Liver (tissue), 9 donors: Measurements from ENCODE around the gene NXPH2. TPM values are rescaled to one million over a fixed set of nuclear protein-coding genes. Genes with fewer than 3 reads are reported as not detected.

Source experiments
- DNase-seq: peaks from one replicate; pipeline ENCODE4 v3.0.0-alpha.2; 2017; ENCODE audit warnings: low spot score
- H3K27ac ChIP-seq, 2 donors: one replicate each; pipeline ENCODE4 v1.7.0; 2013; ENCODE audit warnings: inconsistent platforms in 2 of 2, low read length in 2 of 2, control low read depth in 1 of 2, low read depth in 1 of 2, mild to moderate bottlenecking in 1 of 2
- H3K27me3 ChIP-seq, 4 donors: one replicate each; pipeline versions ENCODE4 v1.6.1 to v1.7.0; 2013; ENCODE audit warnings: low read length in 3 of 4, inconsistent platforms in 1 of 4, mild to moderate bottlenecking in 1 of 4, moderate library complexity in 1 of 4; ENCODE audit not compliant: control insufficient read depth in 4 of 4, insufficient read depth in 4 of 4
- H3K36me3 ChIP-seq, 4 donors: one replicate each; pipeline versions ENCODE4 v1.6.1 to v1.7.0; 2013; ENCODE audit warnings: low read length in 3 of 4, mild to moderate bottlenecking in 3 of 4, low read depth in 1 of 4, moderate library complexity in 1 of 4; ENCODE audit not compliant: control insufficient read depth in 4 of 4, insufficient read depth in 3 of 4
- H3K4me1 ChIP-seq, 4 donors: one replicate each; pipeline versions ENCODE4 v1.6.1 to v1.7.0; 2013; ENCODE audit warnings: low read length in 3 of 4, mild to moderate bottlenecking in 3 of 4, moderate library complexity in 1 of 4; ENCODE audit not compliant: control insufficient read depth in 4 of 4, insufficient read depth in 4 of 4
- H3K4me3 ChIP-seq, 3 donors: one replicate each; pipeline versions ENCODE4 v1.6.1 to v1.7.0; 2013; ENCODE audit warnings: low read length in 3 of 3, control low read depth in 1 of 3, low read depth in 1 of 3, mild to moderate bottlenecking in 1 of 3
- H3K9ac ChIP-seq, 2 donors: one replicate each; pipeline ENCODE4 v1.7.0; 2013; ENCODE audit warnings: low read length in 2 of 2, mild to moderate bottlenecking in 2 of 2, moderate library complexity in 2 of 2, control low read depth in 1 of 2, low read depth in 1 of 2
- H3K9me3 ChIP-seq, 4 donors: one replicate each; pipeline versions ENCODE4 v1.6.1 to v1.7.0; 2013; ENCODE audit warnings: low read length in 3 of 4; ENCODE audit not compliant: control insufficient read depth in 4 of 4
- CTCF ChIP-seq: fragments of 150-350 bp; IDR thresholded peaks from 2 replicates; pipeline ENCODE4 v1.5.1; 2017; ENCODE audit warnings: improper control_type of control experiment, low read depth, low read length; ENCODE audit not compliant: missing input control
- EGR1 ChIP-seq, 2 donors: IDR thresholded peaks; 2 replicates each; pipeline ENCODE4 v1.6.1; 2016 to 2018; ENCODE audit warnings: antibody characterized with exemption in 2 of 2, low read depth in 2 of 2
- FOXA1 ChIP-seq: IDR thresholded peaks from 2 replicates; pipeline ENCODE4 v1.6.1; 2016; ENCODE audit warnings: antibody characterized with exemption
- FOXA2 ChIP-seq: IDR thresholded peaks from 2 replicates; pipeline ENCODE4 v1.6.1; 2016; ENCODE audit warnings: antibody characterized with exemption
- GABPA ChIP-seq, 2 donors: IDR thresholded peaks in 1 of 2; conservative IDR thresholded peaks in 1 of 2; 2 replicates each; pipeline ENCODE4 v1.6.1; 2016; ENCODE audit warnings: antibody characterized with exemption in 2 of 2, mild to moderate bottlenecking in 1 of 2, moderate library complexity in 1 of 2
- HNF4A ChIP-seq, 2 donors: conservative IDR thresholded peaks; 2 replicates each; pipeline ENCODE4 v1.6.1; 2016; ENCODE audit warnings: antibody characterized with exemption in 2 of 2, mild to moderate bottlenecking in 2 of 2
- HNF4G ChIP-seq: IDR thresholded peaks from 2 replicates; pipeline ENCODE4 v1.6.1; 2016; ENCODE audit warnings: antibody characterized with exemption
- JUND ChIP-seq, 2 donors: IDR thresholded peaks; 2 replicates each; pipeline ENCODE4 v1.6.1; 2016; ENCODE audit warnings: antibody characterized with exemption in 2 of 2
- MAX ChIP-seq: IDR thresholded peaks from 2 replicates; pipeline ENCODE4 v1.6.1; 2016; ENCODE audit warnings: antibody characterized with exemption
- NR2F2 ChIP-seq: IDR thresholded peaks from 2 replicates; pipeline ENCODE4 v1.6.1; 2016; ENCODE audit warnings: antibody characterized with exemption
- RXRA ChIP-seq, 2 donors: IDR thresholded peaks; 2 replicates each; pipeline ENCODE4 v1.6.1; 2017 to 2018; ENCODE audit warnings: antibody characterized with exemption in 2 of 2, mild to moderate bottlenecking in 1 of 2
- SP1 ChIP-seq: IDR thresholded peaks from 2 replicates; pipeline ENCODE4 v1.6.1; 2018; ENCODE audit warnings: antibody characterized with exemption, mild to moderate bottlenecking
- TAF1 ChIP-seq: conservative IDR thresholded peaks from 2 replicates; pipeline ENCODE4 v1.6.1; 2016; ENCODE audit warnings: antibody characterized with exemption, mild to moderate bottlenecking
- YY1 ChIP-seq: IDR thresholded peaks from 2 replicates; pipeline ENCODE4 v1.6.1; 2016; ENCODE audit warnings: antibody characterized with exemption, mild to moderate bottlenecking
- ZBTB33 ChIP-seq: IDR thresholded peaks from 2 replicates; pipeline ENCODE4 v1.6.1; 2016; ENCODE audit warnings: antibody characterized with exemption
- WGBS: extraction: QIAGEN DNeasy Blood & Tissue Kit; methylation state at CpG from one replicate; pipeline ENCODE4 v1.1.7; 2013; 5-methylcytosine and 5-hydroxymethylcytosine counted together
- polyA plus RNA-seq, 2 donors: library from polyadenylated mRNA; stranded (reverse) in 1 of 2; unstranded in 1 of 2; fragments of 200-250 nt in 1 of 2; fragments of >200 nt in 1 of 2; fragmentation: Nextera tagmentation in 1 of 2; extraction: Ambion mirVana in 1 of 2; gene quantifications; one replicate each; pipeline versions ENCODE4 v1.2.1 to v1.2.3, GENCODE V29; 2013 to 2015
- total RNA-seq, 2 donors: library from RNA; depleted of rRNA; stranded (reverse); fragments of >200 nt; gene quantifications; one replicate each; pipeline ENCODE4 v1.2.3, GENCODE V29; 2014
- donor health status: healthy.
- donor health status: healthy.
- donor health status: healthy.
- donor health status: healthy.
- donor health status: healthy.

NXPH2 gene
- total and polyA plus RNA-seq, 4 donors: 0.15 to 0.19 TPM; not detected in 2

GRCh38 chr2:138771534-138771933 is 8.7 kb downstream of the NXPH2 start:
- 51% methylated on average over 4 of the region's 4 CpGs for WGBS
- Histone ChIP-seq H3K4me3 (no peak overlapping the region), H3K27ac (no peak overlapping the region), H3K36me3 (no peaks in the 10 kb centered on the region), H3K9ac (no peak overlapping the region), H3K27me3 (peaks cover 0 to 3% (median 0%) of the 10 kb centered on the region in 4 donors), H3K4me1 (no peaks in the 10 kb centered on the region), H3K9me3 (no peaks in the 10 kb centered on the region)
- no peak for TF ChIP-seq MAX
- TF ChIP-seq ZBTB33: no peak
- no peak for TF ChIP-seq RXRA (IDR thresholded peaks at IDR 0.05)
- TF ChIP-seq EGR1 (IDR thresholded peaks at IDR 0.05; ENCODE audit: low read depth in 2 of 2): no peak
- no peak for TF ChIP-seq YY1
- no peak for TF ChIP-seq FOXA2
- TF ChIP-seq HNF4A (conservative IDR thresholded peaks at IDR 0.05): no peak
- no peak for TF ChIP-seq JUND (IDR thresholded peaks at IDR 0.05)
- no peak for TF ChIP-seq GABPA (IDR thresholded peaks at IDR 0.05 in 1 of 2, conservative IDR thresholded peaks at IDR 0.05 in 1 of 2)
- no peak for TF ChIP-seq SP1
- DNase-seq: no peak

- no peak overlapping the region for H3K9ac ChIP-seq
- H3K9me3 ChIP-seq: no peaks in the 10 kb centered on the region
- DNase-seq: no peak
- TF ChIP-seq HNF4A (conservative IDR thresholded peaks at IDR 0.05) (no peak), SP1 (no peak), TAF1 (no peak), EGR1 (IDR thresholded peaks at IDR 0.05; ENCODE audit: low read depth in 2 of 2) (no peak), FOXA2 (no peak), HNF4G (no peak), JUND (IDR thresholded peaks at IDR 0.05) (no peak), ZBTB33 (no peak), YY1 (no peak), CTCF (no peak), NR2F2 (no peak), FOXA1 (no peak), GABPA (IDR thresholded peaks at IDR 0.05 in 1 of 2, conservative IDR thresholded peaks at IDR 0.05 in 1 of 2) (no peak)
- H3K36me3 ChIP-seq: no peaks in the 10 kb centered on the region
- 67% methylated on average over 1 of the region's 1 CpG for WGBS
- no peak overlapping the region for H3K4me3 ChIP-seq
- no peaks in the 10 kb centered on the region for H3K27me3 ChIP-seq
- H3K27ac ChIP-seq: no peak overlapping the region
- no peaks in the 10 kb centered on the region for H3K4me1 ChIP-seq
Measured at GRCh38 chr2:138767101-138767500, 13.1 kb downstream of the NXPH2 start.
